Nephron (organoid): ENCODE measurements around the gene CWC25.
"Not testable (repeated sequence)": the region's sequence is repeated elsewhere in the genome, so short reads cannot be mapped to it uniquely, and the experiment has no call there.

Source experiments
- H3K27ac Mint-ChIP-seq, 3 experiments: 2 replicates each; pipeline ENCODE4 v1.8.0; 2020; ENCODE audit warnings: mixed read lengths in 3 of 3, mild to moderate bottlenecking in 2 of 3, moderate library complexity in 1 of 3
- H3K27me3 Mint-ChIP-seq: 2 replicates; pipeline ENCODE4 v1.8.0; 2021; ENCODE audit warnings: low read depth, mild to moderate bottlenecking, moderate library complexity, mixed read lengths
- H3K36me3 Mint-ChIP-seq: 2 replicates; pipeline ENCODE4 v1.8.0; 2020; ENCODE audit warnings: low read depth, mixed read lengths
- H3K4me1 Mint-ChIP-seq: 2 replicates; pipeline ENCODE4 v1.8.0; 2020; ENCODE audit warnings: mixed read lengths
- H3K4me3 Mint-ChIP-seq, 3 experiments: 2 replicates each; pipeline ENCODE4 v1.8.0; 2020; ENCODE audit warnings: mild to moderate bottlenecking in 3 of 3, mixed read lengths in 3 of 3, moderate library complexity in 2 of 3
- H3K9me3 Mint-ChIP-seq: 2 replicates; pipeline ENCODE4 v1.8.0; 2020; ENCODE audit warnings: mixed read lengths
- TF ChIP-seq, protein P1 (sequence below), 3 experiments: fragments of 200-600 bp; sonication (generic); IDR thresholded peaks; one replicate each; pipeline ENCODE4 v1.5.0; 2021; ENCODE audit warnings: antibody characterized with exemption in 3 of 3; ENCODE audit not compliant: unreplicated experiment in 3 of 3

CWC25 gene

DNA sequence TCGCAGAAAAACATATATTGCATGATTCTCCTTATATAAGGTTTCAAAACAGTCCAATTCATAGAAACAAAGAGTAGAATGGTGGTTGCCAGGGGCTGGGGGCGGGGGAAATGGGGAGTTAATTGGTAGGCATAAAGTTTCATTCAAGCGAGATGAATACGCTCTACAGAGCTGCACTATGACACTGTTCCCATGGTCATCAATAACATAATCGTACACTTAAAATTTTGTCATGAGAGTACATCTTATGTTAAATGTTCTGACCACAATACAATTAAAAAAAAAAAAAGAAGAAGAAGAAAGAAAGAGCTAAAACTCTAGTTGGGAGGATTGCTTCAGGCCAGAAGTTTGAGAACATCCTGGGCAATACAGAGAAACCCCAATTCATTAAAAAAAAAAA, 30.9 kb downstream of the CWC25 start:
- TF ChIP-seq, protein P1, sequence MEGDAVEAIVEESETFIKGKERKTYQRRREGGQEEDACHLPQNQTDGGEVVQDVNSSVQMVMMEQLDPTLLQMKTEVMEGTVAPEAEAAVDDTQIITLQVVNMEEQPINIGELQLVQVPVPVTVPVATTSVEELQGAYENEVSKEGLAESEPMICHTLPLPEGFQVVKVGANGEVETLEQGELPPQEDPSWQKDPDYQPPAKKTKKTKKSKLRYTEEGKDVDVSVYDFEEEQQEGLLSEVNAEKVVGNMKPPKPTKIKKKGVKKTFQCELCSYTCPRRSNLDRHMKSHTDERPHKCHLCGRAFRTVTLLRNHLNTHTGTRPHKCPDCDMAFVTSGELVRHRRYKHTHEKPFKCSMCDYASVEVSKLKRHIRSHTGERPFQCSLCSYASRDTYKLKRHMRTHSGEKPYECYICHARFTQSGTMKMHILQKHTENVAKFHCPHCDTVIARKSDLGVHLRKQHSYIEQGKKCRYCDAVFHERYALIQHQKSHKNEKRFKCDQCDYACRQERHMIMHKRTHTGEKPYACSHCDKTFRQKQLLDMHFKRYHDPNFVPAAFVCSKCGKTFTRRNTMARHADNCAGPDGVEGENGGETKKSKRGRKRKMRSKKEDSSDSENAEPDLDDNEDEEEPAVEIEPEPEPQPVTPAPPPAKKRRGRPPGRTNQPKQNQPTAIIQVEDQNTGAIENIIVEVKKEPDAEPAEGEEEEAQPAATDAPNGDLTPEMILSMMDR (IDR thresholded peaks at IDR 0.05; ENCODE audit: unreplicated experiment in 3 of 3) = no peak
- H3K36me3 Mint-ChIP-seq = peaks cover 36% of the 10 kb centered on the region
- H3K27me3 Mint-ChIP-seq = no peaks in the 10 kb centered on the region
- H3K4me3 Mint-ChIP-seq = no peak overlapping the region
- H3K27ac Mint-ChIP-seq = peak overlapping the region in 1 of 3 experiments; percentile 40
- no peaks in the 10 kb centered on the region for H3K9me3 Mint-ChIP-seq
- H3K4me1 Mint-ChIP-seq = peaks cover 32% of the 10 kb centered on the region

DNA sequence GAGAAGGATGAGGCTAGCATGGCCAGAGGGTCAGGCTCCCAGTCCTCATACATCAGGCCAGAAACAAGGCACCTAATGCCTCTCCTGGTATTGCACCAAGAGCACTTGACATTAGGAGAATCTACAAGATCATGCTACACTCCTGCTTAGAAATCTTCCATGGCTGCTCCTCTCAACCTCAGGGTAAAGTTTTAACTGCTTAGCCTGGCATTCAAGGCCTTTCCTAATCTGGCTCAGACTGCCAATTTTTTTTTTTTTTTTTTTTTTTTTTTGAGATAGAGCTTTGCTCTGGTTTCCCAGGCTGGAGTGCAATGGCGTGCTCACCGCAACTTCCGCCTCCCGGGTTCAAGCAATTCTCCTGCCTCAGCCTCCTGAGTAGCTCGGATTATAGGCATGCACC, 34.0 kb downstream of the CWC25 start:
- Mint-ChIP-seq H3K27me3 (no peaks in the 10 kb centered on the region), H3K36me3 (peaks cover 40% of the 10 kb centered on the region), H3K4me3 (no peak overlapping the region), H3K27ac (peak overlapping the region in 1 of 3 experiments; percentile 7), H3K9me3 (no peaks in the 10 kb centered on the region), H3K4me1 (peaks cover 10% of the 10 kb centered on the region)
- TF ChIP-seq, protein P1 (IDR thresholded peaks at IDR 0.05; ENCODE audit: unreplicated experiment in 3 of 3) = no peak

DNA sequence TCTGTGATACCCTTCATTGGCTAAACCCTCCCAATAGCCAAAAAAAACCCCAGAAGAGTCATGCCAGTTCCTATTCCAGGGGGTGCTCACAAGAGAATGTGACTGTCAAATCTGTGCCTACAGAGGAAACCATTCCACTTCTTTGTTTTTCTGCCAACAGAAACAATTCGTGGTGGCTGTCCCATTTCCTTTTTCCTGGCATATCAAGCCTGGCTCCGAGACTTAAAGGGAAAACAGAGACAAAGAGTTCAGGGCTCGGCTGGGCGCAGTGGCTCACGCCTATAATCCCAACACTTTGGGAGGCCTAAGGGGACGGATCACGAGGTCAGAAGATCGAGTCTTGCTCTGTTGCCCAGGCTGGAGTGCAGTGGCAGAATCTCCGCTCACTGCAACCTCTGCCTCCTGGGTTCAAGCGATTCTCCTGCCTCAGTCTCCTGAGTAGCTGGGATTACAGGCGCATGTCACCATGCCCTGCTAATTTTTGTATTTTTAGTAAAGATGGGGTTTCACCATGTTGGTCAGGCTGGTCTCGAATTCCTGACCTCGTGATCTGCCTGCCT, 34.9 kb downstream of the CWC25 start:
- not testable (repeated sequence) for H3K9me3 Mint-ChIP-seq, H3K4me3 Mint-ChIP-seq, H3K27me3 Mint-ChIP-seq
- H3K36me3 Mint-ChIP-seq = peaks cover 36% of the 10 kb centered on the region
- H3K4me1 Mint-ChIP-seq = peaks cover 10% of the 10 kb centered on the region
- peak overlapping the region in 2 of 3 experiments; percentile 16 to 31 for H3K27ac Mint-ChIP-seq

DNA sequence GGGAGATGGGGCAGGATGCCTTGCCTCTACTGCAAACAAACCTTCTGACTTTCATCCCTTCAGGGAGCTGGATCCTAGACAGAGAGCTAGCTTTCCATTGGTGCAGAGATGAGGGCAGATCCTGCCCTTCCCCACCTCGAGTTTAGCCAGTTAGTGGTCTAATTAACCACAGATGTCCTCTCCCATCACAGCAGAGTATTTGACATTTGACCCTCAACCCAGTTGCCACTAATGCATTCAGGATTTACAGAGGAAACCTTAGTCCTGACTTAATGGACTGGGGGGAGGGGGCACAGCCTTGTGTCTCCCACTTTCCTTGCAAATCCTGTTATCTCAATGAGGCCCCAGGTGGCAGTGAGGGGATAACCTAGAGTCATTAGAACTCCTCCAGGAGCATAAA, 35.9 kb downstream of the CWC25 start:
- Mint-ChIP-seq H3K27ac (peak overlapping the region in 2 of 3 experiments; percentile 16 to 31), H3K36me3 (peaks cover 38% of the 10 kb centered on the region), H3K4me1 (peaks cover 10% of the 10 kb centered on the region), H3K9me3 (no peaks in the 10 kb centered on the region), H3K4me3 (no peak overlapping the region), H3K27me3 (no peaks in the 10 kb centered on the region)
- TF ChIP-seq, protein P1 (IDR thresholded peaks at IDR 0.05; ENCODE audit: unreplicated experiment in 3 of 3) = no peak

DNA sequence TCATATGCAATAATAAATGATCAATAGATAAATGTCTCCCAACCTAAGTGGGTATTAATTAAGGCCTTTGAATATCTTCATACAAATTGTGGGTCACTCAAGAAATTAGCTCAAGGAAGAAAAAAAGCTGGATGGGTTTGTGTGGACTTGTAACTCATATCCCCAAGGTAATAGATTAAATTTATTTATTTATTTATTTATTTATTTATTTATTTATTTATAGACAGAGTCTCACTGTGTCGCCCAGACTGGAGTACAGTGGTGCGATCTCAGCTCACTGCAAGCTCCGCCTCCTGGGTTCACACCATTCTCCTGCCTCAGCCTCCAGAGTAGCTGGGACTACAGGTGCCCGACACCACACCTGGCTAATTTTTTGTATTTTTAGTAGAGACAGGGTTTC, 37.1 kb downstream of the CWC25 start:
- not testable (repeated sequence) for H3K9me3 Mint-ChIP-seq

DNA sequence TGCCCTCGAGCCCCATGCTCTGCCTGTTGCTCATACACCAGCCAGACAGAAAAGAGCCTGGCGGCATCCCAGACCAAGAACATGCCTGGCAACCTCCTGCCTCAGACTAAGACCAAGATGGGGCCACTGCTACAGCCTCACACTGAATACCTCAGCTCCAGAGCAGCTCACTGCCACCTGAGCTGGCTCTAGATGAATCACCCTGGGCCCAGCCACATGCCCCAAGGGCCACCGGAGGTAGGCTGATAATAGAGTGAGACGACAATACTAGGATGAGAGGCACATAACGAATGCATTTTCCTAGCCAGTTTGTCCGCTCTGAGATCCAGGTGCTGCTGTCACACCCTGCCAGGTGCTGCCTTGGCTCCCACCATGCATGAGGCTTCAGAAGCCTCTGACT, 38.7 kb downstream of the CWC25 start:
- H3K9me3 Mint-ChIP-seq = no peaks in the 10 kb centered on the region
- TF ChIP-seq, protein P1 (IDR thresholded peaks at IDR 0.05; ENCODE audit: unreplicated experiment in 3 of 3) = no peak
- peaks cover 32% of the 10 kb centered on the region for H3K36me3 Mint-ChIP-seq
- no peaks in the 10 kb centered on the region for H3K27me3 Mint-ChIP-seq
- no peak overlapping the region for H3K4me3 Mint-ChIP-seq
- no peak overlapping the region for H3K27ac Mint-ChIP-seq
- H3K4me1 Mint-ChIP-seq = peaks cover 10% of the 10 kb centered on the region

More for the DNA sequence above, 37.1 kb downstream of the CWC25 start:
- H3K4me1 Mint-ChIP-seq = peaks cover 10% of the 10 kb centered on the region
- H3K4me3 Mint-ChIP-seq, H3K27me3 Mint-ChIP-seq, H3K27ac Mint-ChIP-seq: not testable (repeated sequence)
- peaks cover 38% of the 10 kb centered on the region for H3K36me3 Mint-ChIP-seq

DNA sequence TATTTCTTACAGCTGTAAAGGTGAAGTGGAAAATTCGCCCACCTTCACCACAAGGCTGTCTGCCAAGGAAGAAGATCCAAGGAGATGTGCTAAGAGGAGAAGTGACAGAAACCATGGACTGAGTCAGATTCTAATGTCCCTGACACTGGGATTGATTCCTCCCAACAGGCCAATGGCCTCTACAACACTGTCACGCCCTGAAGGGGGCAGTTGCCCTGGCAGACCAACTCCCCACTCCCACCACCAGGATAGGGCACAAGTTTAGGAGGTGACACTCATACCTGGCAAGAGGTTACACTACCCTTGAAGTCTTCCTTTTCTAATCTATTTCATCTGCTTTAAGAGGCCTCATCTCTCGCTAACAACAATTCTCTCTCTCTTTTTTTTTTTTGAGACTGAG, 41.9 kb downstream of the CWC25 start:
- no peak overlapping the region for H3K4me3 Mint-ChIP-seq
- H3K27me3 Mint-ChIP-seq = no peaks in the 10 kb centered on the region

More for the DNA sequence above, 41.9 kb downstream of the CWC25 start:
- no peak overlapping the region for H3K27ac Mint-ChIP-seq
- H3K9me3 Mint-ChIP-seq = no peaks in the 10 kb centered on the region
- TF ChIP-seq, protein P1 (IDR thresholded peaks at IDR 0.05; ENCODE audit: unreplicated experiment in 3 of 3) = no peak
- H3K4me1 Mint-ChIP-seq = no peaks in the 10 kb centered on the region
- H3K36me3 Mint-ChIP-seq = peaks cover 61% of the 10 kb centered on the region
